GM13977 (cell line): Measurements from ENCODE around the gene KCNQ5.

ENCODE experiments used
- DNase-seq: peaks from one replicate; pipeline ENCODE4 v3.0.0; 2012; ENCODE audit warnings: low spot score
- in situ Hi-C: fragments of 300-500 bp; cut with MboI; formaldehyde crosslinking; loops from one replicate; pipeline ENCODE4 v1.12.0; 2022; ENCODE audit warnings: low sequenced_read_pairs, low pct_unique_long_range_greater_than_20kb, mixed read lengths, inconsistent platforms; ENCODE audit not compliant: unreplicated experiment
- TF ChIP-seq, protein P1 (sequence below): IDR thresholded peaks from 2 replicates; pipeline ENCODE4 v1.5.1; 2012; ENCODE audit warnings: mild to moderate bottlenecking, control low read depth; ENCODE audit not compliant: insufficient read depth; ENCODE audit errors: extremely low read depth, missing control alignments

KCNQ5 gene

DNA sequence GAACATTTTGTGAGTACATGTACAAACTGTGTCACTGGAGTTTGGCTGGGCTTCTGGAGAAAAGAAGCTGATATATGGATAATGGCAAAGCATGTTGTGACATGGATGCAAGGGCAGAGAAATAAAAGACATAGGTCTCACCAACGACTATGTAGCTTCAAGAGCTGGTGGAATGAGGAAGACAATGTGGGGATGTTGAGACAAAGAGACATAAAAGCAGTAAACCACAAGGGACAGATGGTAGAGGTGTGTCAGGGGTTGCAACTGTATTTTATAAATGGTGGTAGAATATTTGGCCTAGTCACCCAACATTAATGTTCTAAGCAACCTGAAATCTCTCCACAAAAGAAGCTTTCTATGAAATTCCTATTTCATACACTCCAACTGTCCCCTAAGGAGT is 199.0 kb downstream of the KCNQ5 start:
- in situ Hi-C loops = no loop called here
- TF ChIP-seq, protein P1, sequence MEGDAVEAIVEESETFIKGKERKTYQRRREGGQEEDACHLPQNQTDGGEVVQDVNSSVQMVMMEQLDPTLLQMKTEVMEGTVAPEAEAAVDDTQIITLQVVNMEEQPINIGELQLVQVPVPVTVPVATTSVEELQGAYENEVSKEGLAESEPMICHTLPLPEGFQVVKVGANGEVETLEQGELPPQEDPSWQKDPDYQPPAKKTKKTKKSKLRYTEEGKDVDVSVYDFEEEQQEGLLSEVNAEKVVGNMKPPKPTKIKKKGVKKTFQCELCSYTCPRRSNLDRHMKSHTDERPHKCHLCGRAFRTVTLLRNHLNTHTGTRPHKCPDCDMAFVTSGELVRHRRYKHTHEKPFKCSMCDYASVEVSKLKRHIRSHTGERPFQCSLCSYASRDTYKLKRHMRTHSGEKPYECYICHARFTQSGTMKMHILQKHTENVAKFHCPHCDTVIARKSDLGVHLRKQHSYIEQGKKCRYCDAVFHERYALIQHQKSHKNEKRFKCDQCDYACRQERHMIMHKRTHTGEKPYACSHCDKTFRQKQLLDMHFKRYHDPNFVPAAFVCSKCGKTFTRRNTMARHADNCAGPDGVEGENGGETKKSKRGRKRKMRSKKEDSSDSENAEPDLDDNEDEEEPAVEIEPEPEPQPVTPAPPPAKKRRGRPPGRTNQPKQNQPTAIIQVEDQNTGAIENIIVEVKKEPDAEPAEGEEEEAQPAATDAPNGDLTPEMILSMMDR = no peak
- no peak for DNase-seq

DNA sequence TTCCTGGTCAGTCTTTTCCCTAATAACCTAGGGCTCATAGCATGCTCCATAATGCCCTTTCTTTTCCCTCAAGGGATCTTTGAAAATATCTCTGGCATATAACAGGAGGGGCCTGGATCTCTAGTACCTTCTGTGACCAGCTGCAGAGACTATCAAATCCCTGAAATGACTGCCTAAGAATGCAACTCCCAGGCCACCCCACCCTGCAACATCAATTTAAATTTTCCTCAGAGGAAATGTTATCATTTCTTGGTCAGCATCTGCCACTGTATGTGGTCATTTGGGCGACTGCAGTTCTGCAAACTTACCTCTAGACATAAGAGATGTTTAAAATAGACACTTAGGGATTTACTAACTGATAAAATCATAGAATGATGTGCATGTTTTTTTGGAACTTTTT is 200.2 kb downstream of the KCNQ5 start:
- TF ChIP-seq, protein P1 = no peak
- DNase-seq = no peak
- in situ Hi-C loops = no loop called here

DNA sequence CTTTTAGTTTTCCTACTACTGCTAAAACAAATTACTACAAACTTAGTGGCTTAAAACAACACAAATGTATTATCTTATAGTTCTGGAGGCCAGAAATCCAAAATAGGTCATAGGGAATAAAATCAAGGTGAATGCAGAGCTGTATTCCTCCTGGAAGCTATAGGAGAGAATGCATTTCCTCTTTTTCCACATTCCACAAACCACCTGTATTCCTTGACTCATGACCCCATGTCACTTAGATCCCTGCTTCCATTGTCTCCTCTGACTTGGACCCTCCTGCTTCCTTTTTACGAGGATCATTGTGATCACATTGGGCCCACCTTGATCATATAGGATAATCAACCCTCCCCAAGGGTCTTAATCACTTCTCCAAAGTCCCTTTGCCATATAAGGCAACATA is 200.8 kb downstream of the KCNQ5 start:
- in situ Hi-C loops = no loop called here
- TF ChIP-seq, protein P1 = no peak

DNA sequence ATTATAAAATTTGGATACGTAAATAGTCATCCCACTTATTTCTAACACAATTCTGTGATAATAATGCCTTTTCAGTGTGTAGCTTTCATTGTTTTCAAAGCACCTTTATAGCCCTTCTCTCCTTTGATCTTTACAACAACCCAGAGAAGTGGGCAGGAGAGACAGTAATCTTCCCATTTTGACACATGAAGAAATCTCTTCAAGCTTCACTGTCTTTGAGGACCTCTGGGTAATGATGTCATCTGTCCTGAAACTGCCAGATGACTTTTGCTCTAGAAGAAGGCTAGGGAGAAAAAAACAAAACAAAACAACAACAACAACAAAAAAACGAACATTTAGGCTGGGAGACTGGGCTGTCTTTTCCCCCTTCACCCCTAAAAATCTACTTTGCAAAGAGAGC is 203.0 kb downstream of the KCNQ5 start:
- in situ Hi-C loops = no loop called here
- peak; percentile 11 for DNase-seq
- TF ChIP-seq, protein P1 = no peak

More for the DNA sequence above, 200.8 kb downstream of the KCNQ5 start:
- no peak for DNase-seq

DNA sequence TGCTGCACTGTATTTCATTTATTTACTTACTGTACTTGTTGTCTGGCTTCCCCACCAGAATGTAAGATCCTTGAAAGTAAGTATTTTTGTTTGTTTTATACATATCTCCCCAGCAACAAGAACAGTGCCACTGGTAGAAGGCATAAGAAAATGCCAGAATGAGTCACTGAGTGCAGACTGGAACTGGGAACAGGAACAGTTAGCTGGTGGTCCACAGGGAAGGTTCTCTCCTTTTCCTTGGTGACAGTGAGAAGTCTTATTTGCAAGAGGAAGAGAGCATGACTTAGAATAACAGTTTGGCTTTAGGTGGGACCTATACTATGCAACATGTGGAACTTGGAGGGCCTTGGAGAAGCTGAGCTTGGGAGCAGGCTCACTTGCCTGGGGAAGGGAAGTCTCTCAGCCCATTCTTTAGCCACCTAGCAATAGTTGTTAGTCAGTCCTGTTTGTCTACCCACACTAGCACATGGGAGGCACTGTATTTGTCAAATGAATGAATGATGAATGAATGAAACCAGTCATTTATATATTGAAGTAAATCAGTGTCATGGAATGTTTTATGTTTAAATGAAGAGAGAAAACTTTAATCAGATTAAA is 203.5 kb downstream of the KCNQ5 start:
- TF ChIP-seq, protein P1 = no peak
- in situ Hi-C loops = no loop called here
- no peak for DNase-seq

DNA sequence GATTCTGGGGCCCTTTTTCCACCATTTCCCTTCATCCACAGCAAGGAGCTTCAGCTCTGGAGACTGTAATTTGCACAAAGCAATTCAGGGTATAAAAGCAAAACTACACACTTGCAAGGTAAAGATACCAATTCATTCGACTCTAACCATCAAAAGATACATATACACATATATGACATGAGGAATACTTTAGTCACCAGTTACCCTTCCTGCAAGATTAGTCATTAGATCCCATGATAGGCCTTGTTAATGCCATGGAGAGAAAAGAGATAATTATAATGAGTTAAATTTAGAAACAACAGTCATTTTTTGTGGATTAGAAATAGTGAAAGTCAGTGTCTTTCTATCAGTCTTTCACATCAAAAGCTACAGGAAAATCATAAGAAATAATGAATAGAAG is 204.2 kb downstream of the KCNQ5 start:
- no peak for DNase-seq
- in situ Hi-C loops = no loop called here
- TF ChIP-seq, protein P1 = no peak

DNA sequence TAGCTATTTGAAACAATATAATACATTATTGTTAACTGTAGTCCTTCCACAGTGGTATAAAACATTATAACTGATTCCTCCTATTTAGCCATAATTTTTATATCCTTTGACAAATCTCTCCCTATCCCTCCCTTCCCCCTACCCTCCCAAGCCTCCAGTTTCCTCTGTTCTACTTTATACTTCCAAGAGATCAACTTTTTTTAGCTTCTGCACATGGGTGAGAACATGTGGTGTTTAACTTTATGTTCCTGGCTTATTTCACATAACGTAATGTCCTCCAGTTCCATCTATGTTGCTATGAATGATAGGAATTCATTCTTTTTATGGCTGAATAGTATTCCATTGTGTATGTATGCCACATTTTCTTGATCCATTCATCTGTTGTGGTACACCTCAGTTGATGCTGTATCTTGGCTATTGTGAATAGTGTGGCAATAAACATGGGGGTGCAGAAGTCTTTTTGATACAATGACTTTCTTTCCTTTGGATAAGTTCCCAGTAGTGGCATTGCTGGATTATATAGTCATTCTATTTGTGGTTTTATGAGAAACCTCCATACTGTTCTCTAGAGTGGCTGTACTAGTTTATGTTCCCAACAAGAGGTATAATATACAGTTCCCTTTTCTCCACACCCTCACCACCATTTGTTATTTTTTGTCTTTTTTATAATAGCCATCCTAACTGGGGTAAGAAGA is 205.0 kb downstream of the KCNQ5 start:
- no peak for DNase-seq
- TF ChIP-seq, protein P1 = no peak
- in situ Hi-C loops = no loop called here
